NCI-H1436 (cell line): ENCODE results near the gene PIM3.

Source experiments
- DNase-seq: peaks from one replicate; lab custom pipeline; 2025; lab: John Stamatoyannopoulos, UW

PIM3 gene

DNA sequence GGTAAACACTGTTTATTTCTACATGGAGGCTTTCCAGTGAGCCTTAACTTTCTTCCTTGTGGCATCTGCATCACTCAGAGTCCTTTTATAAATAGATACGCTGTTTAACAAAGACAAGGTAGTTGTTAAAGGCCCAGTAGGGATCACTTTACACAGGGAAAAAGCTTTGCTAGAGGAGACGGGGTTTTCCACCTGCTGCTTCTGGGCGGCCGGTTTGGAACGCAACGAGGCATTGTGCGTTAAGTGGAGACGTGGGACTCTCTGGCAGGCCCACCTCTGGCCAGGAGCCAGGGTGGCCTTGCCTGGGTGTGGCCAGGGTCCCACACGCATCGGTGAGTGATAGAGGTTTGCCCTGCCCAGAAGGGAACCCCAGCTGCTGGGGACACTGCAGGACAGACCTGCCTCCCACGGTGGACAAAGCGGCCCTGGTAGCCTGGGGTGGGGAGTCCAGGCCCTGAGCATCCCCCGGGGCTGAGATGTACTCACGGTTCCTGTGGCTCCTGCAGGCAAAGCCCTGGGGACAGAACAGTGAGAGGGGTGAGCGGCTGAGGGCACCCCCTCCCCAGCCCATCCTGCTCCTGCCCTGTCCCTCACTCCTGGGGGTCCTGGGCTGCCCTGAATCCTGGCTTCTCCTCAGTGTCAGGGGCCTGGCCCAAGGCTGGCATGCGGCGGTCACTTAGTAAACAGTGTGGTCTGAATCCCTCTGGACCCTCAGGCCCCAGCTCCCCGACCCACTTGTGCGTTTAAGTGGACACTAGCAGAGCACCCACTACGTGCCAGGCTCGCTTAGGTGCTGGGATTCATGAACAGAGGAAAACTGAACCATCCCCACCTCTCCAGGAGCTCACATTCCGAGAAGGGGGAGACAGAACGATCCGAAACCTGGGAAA lies 47.8 kb downstream of the PIM3 start:
- DNase-seq: peak; percentile 70

- DNase-seq: no peak
Measured at GRCh38 chr22:50009251-50009650, 48.7 kb downstream of the PIM3 start.

DNA sequence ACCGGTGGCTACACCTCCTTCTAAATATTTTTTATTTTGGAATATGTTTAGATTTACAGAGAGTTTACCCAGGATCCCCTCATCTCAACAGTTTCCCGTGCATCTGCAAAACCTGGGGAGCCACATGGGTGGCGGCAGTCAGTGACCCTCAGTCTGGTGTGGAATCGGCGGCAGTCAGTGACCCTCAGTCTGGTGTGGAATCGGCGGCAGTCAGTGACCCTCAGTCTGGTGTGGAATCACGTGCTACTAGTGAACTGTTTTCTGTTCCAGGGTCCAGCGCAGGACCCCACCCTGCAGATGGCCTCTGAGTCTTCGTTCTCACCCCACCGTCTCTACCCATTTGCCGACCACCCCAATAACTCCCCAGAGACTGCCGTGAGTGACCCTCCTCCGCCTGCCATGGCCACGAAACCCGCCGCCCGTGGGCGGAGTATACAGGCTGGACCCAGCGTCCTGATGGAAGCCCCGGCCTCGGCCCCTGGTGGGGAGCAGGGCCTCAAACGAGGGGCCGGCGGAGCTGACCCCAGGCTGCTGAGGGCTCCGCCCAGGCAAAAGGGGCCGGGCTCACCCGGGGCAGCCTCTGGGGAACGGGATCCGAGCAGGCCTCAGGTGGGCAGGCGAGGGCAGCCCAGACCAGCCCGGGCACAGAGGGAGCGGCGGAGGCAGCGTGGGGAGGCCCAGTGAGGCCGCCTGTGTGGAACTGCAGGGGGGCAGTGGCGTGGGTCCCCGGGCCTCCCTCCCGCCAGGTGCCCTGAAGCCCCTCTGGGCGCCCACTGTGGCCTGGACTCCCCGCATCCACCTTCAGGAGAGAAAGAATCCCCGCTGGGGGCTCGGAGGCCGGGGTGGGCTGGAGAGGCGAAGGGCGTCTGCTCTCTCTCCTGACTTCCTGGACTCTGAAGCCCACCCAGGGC lies 49.4 kb downstream of the PIM3 start:
- DNase-seq: no peak

- DNase-seq: no peak
Measured at GRCh38 chr22:50010676-50011446, 50.3 kb downstream of the PIM3 start.

- DNase-seq: no peak
Measured at GRCh38 chr22:50011447-50012210, 51.1 kb downstream of the PIM3 start.

GRCh38 chr22:50012211-50013181 lies 51.9 kb downstream of the PIM3 start, which contains the start of gene IL17REL:
Gene IL17REL, minus strand, starts transcription at chr22:50012765. Its CDS starts 119 bp downstream, at chr22:50012646.
- no peak for DNase-seq
